Mucosa of stomach (tissue), 1 donor: Measurements from ENCODE around the gene JAG1.
"Not testable (repeated sequence)": the region's sequence is repeated elsewhere in the genome, so short reads cannot be mapped to it uniquely, and the experiment has no call there.

ENCODE experiments used
- H3K27me3 ChIP-seq: one replicate; pipeline ENCODE4 v1.7.0; 2013; ENCODE audit warnings: mild to moderate bottlenecking, low read length; ENCODE audit not compliant: control insufficient read depth, insufficient read depth
- H3K36me3 ChIP-seq: one replicate; pipeline ENCODE4 v1.7.0; 2013; ENCODE audit warnings: low read length; ENCODE audit not compliant: control insufficient read depth, insufficient read depth
- H3K4me1 ChIP-seq: one replicate; pipeline ENCODE4 v1.7.0; 2013; ENCODE audit warnings: mild to moderate bottlenecking, low read length; ENCODE audit not compliant: control insufficient read depth, insufficient read depth
- H3K4me3 ChIP-seq: one replicate; pipeline ENCODE4 v1.7.0; 2013; ENCODE audit warnings: low read length
- H3K9ac ChIP-seq: one replicate; pipeline ENCODE4 v1.7.0; 2013; ENCODE audit warnings: mild to moderate bottlenecking, low read length, moderate library complexity
- H3K9me3 ChIP-seq: one replicate; pipeline ENCODE4 v1.7.0; 2013; ENCODE audit warnings: mild to moderate bottlenecking, low read length, moderate library complexity; ENCODE audit not compliant: control insufficient read depth
- donor health status: Pancreatic carcinoma.

The JAG1 gene

DNA sequence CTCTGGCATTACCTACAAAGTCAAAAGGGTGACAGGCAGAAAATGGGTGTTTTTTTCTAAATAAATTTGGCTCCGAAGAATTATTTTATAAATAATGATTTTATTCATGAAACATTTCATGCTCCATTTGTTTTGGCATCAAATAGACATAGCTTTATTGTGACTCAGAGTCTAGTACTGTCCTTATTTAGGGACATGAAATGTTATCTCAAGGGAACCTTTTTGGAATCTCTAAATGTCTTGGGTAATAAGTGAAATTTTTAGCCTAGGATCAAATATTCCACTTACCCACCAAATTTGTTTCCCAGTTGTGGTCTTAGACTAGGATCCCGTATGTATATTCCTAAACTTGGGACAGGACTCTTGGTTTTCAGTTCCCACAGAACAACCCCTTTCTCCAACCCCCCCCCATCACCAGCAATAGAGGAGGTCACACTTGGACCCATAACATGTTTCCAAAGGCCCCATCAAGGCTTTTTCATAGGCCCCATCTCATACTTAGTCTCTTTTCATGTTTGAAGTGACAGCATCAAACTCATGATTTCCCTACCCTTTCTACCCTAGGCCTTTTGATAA lies 81.8 kb downstream of the JAG1 start:
- H3K36me3 ChIP-seq = no peaks in the 10 kb centered on the region
- H3K9ac ChIP-seq = no peak overlapping the region
- H3K4me3 ChIP-seq = no peak overlapping the region
- H3K4me1 ChIP-seq = no peaks in the 10 kb centered on the region
- H3K27me3 ChIP-seq = no peaks in the 10 kb centered on the region
- no peaks in the 10 kb centered on the region for H3K9me3 ChIP-seq

DNA sequence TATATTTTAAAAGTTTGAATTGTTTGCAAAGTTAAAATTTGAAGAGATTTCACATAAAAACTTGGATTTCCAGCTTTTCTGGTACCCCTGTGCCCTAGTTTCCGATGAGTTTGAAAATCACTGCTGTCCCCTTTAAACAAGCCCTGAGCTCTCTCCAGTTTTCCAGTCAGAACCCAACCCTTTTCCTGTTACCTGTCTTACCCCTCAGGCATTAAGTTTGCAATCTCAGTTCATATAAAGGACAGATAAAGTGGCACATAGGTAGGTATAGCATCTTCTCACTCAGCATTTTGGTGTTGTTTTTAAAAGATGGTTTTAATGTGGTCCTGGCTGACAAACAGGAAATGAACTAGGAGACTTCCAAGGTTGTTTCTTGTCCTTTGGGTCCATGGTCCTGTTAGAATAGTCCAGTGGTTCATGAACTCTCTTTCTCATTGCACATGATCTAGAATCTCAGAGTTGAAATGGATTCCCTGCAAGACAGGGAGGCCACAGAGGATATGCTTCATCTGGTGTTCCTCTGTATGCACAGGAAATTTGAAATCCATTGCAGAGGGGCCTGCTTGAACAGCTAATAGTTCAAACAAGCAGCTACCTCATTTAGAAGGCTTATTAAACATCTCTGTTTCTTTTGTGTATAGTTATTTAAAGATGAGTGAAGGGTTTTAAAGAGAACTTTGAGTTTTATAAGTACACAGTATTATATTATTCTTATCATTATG lies 82.7 kb downstream of the JAG1 start:
- Histone ChIP-seq H3K4me3 (no peak overlapping the region), H3K36me3 (no peaks in the 10 kb centered on the region), H3K9ac (no peak overlapping the region), H3K4me1 (no peaks in the 10 kb centered on the region), H3K9me3 (no peaks in the 10 kb centered on the region), H3K27me3 (no peaks in the 10 kb centered on the region)

DNA sequence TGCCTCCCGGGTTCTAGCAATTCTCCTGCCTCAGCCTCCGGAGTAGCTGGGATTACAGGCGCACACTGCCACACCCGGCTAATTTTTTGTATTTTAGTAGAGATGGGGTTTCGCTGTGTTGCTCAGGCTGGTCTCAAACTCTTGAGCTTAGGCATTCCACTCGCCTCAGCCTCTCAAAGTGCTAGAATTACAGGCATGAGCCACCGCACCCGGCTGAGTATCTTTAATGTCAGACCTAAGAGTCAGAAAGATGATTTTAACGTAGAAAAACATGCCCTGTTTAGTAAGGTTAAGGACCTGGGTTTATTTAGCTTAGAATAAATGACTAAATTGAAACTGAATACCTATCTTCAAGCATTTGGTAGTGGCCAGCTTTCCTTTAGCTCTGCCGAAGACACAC lies 83.4 kb downstream of the JAG1 start:
- H3K27me3 ChIP-seq, H3K4me3 ChIP-seq, H3K4me1 ChIP-seq, H3K9ac ChIP-seq, H3K9me3 ChIP-seq, H3K36me3 ChIP-seq: not testable (repeated sequence)
